IMR-90 (cell line): Measurements from ENCODE around the gene TSPAN1.

ENCODE experiments used
- CTCF ChIP-seq: conservative IDR thresholded peaks from 2 replicates; pipeline ENCODE4 v1.5.1; 2012; ENCODE audit warnings: mild to moderate bottlenecking, low read depth, low read length, improper control_type of control experiment
- ELK1 ChIP-seq: fragments of 150-350 bp; IDR thresholded peaks from 2 replicates; pipeline ENCODE4 v1.6.1; 2016; ENCODE audit warnings: low read depth, mild to moderate bottlenecking, low read length, moderate library complexity, borderline replicate concordance
- NFE2L2 ChIP-seq: fragments of 150-350 bp; IDR thresholded peaks from 2 replicates; pipeline ENCODE4 v1.6.1; 2016; ENCODE audit warnings: low read depth, mild to moderate bottlenecking, low read length
- POLR2A ChIP-seq: IDR thresholded peaks from 2 replicates; pipeline ENCODE4 v1.6.1; 2012; ENCODE audit warnings: mild to moderate bottlenecking, low read depth, low read length
- USF2 ChIP-seq: fragments of 150-350 bp; IDR thresholded peaks from 2 replicates; pipeline ENCODE4 v1.6.1; 2017; ENCODE audit warnings: mild to moderate bottlenecking, antibody characterized with exemption, low read length, low read depth

- TF ChIP-seq CTCF = no peak
- TF ChIP-seq POLR2A = no peak
- TF ChIP-seq NFE2L2 = peak; percentile 20; the same call in 1 of the 2 replicates
- TF ChIP-seq USF2 = no peak
- TF ChIP-seq ELK1 = no peak
These were observed 8.4 kb downstream of the TSPAN1 start for GRCh38 chr1:46183079-46183847.
